ES-I3 (cell line): ENCODE results near the gene MRPL46.
"Not testable (repeated sequence)": the region's sequence is repeated elsewhere in the genome, so short reads cannot be mapped to it uniquely, and the experiment has no call there.

Experiments used
- H3K36me3 ChIP-seq: 2 replicates; pipeline ENCODE4 v1.6.1; 2013; ENCODE audit warnings: mild to moderate bottlenecking, low read length, control low read depth, moderate library complexity; ENCODE audit not compliant: insufficient read depth
- H3K4me1 ChIP-seq: 2 replicates; pipeline ENCODE4 v1.6.1; 2013; ENCODE audit warnings: mild to moderate bottlenecking, control low read depth, low read length; ENCODE audit not compliant: insufficient read depth
- H3K9ac ChIP-seq: 2 replicates; pipeline ENCODE4 v1.6.1; 2013; ENCODE audit warnings: low read depth, mild to moderate bottlenecking, low read length, moderate library complexity
- H3K9me3 ChIP-seq: 2 replicates; pipeline ENCODE4 v1.6.1; 2013; ENCODE audit warnings: mild to moderate bottlenecking, low read length, moderate library complexity; ENCODE audit not compliant: control insufficient read depth, insufficient read depth

The MRPL46 gene

GRCh38 chr15:88447206-88447605 lies 20.0 kb downstream of the MRPL46 start:
- H3K9ac ChIP-seq, result no peak overlapping the region
- H3K4me1 ChIP-seq, result no peaks in the 10 kb centered on the region
- H3K9me3 ChIP-seq, result no peaks in the 10 kb centered on the region
- H3K36me3 ChIP-seq, result no peaks in the 10 kb centered on the region

- no peaks in the 10 kb centered on the region for H3K36me3 ChIP-seq
- H3K4me1 ChIP-seq, result no peaks in the 10 kb centered on the region
- H3K9ac ChIP-seq, result no peak overlapping the region
- H3K9me3 ChIP-seq, result no peaks in the 10 kb centered on the region
Observed at GRCh38 chr15:88441076-88441730, 26.0 kb downstream of the MRPL46 start.

- Histone ChIP-seq H3K4me1 (no peaks in the 10 kb centered on the region), H3K9me3 (no peaks in the 10 kb centered on the region), H3K9ac (no peak overlapping the region), H3K36me3 (no peaks in the 10 kb centered on the region)
Observed at GRCh38 chr15:88440021-88440420, 27.2 kb downstream of the MRPL46 start.

- H3K36me3 ChIP-seq, result no peaks in the 10 kb centered on the region
- peaks cover 6% of the 10 kb centered on the region for H3K4me1 ChIP-seq
- no peaks in the 10 kb centered on the region for H3K9me3 ChIP-seq
- no peak overlapping the region for H3K9ac ChIP-seq
Observed at GRCh38 chr15:88438181-88438580, 29.0 kb downstream of the MRPL46 start.

- H3K4me1 ChIP-seq, H3K9me3 ChIP-seq, H3K9ac ChIP-seq, H3K36me3 ChIP-seq: not testable (repeated sequence)
Observed at GRCh38 chr15:88434106-88434505, 33.1 kb downstream of the MRPL46 start.

GRCh38 chr15:88433046-88433685 lies 34.0 kb downstream of the MRPL46 start:
- H3K36me3 ChIP-seq, result no peaks in the 10 kb centered on the region
- H3K4me1 ChIP-seq, result peaks cover 6% of the 10 kb centered on the region
- no peak overlapping the region for H3K9ac ChIP-seq
- H3K9me3 ChIP-seq, result no peaks in the 10 kb centered on the region

- H3K9me3 ChIP-seq, result no peaks in the 10 kb centered on the region
- H3K36me3 ChIP-seq, result no peaks in the 10 kb centered on the region
- H3K4me1 ChIP-seq, result peaks cover 6% of the 10 kb centered on the region
- H3K9ac ChIP-seq, result no peak overlapping the region
Observed at GRCh38 chr15:88431441-88431840, 35.7 kb downstream of the MRPL46 start.

GRCh38 chr15:88430051-88430450 lies 37.1 kb downstream of the MRPL46 start:
- Histone ChIP-seq H3K9me3 (no peaks in the 10 kb centered on the region), H3K4me1 (peaks cover 6% of the 10 kb centered on the region), H3K36me3 (no peaks in the 10 kb centered on the region), H3K9ac (no peak overlapping the region)

GRCh38 chr15:88428805-88429605 lies 38.2 kb downstream of the MRPL46 start:
- Histone ChIP-seq H3K9ac (no peak overlapping the region), H3K36me3 (no peaks in the 10 kb centered on the region), H3K4me1 (peaks cover 6% of the 10 kb centered on the region), H3K9me3 (no peaks in the 10 kb centered on the region)

- Histone ChIP-seq H3K36me3 (no peaks in the 10 kb centered on the region), H3K4me1 (no peaks in the 10 kb centered on the region), H3K9me3 (no peaks in the 10 kb centered on the region), H3K9ac (no peak overlapping the region)
Observed at GRCh38 chr15:88428053-88428452, 39.1 kb downstream of the MRPL46 start.

- H3K9me3 ChIP-seq, result no peaks in the 10 kb centered on the region
- H3K9ac ChIP-seq, result no peak overlapping the region
- H3K4me1 ChIP-seq, result no peaks in the 10 kb centered on the region
- no peaks in the 10 kb centered on the region for H3K36me3 ChIP-seq
Observed at GRCh38 chr15:88426304-88426703, 40.9 kb downstream of the MRPL46 start.

GRCh38 chr15:88423331-88423730 lies 43.9 kb downstream of the MRPL46 start:
- no peaks in the 10 kb centered on the region for H3K9me3 ChIP-seq
- H3K4me1 ChIP-seq, result no peaks in the 10 kb centered on the region
- no peak overlapping the region for H3K9ac ChIP-seq
- H3K36me3 ChIP-seq, result no peaks in the 10 kb centered on the region

GRCh38 chr15:88419830-88420229 lies 47.4 kb downstream of the MRPL46 start:
- H3K9ac ChIP-seq, result no peak overlapping the region
- H3K4me1 ChIP-seq, result no peaks in the 10 kb centered on the region
- no peaks in the 10 kb centered on the region for H3K9me3 ChIP-seq
- no peaks in the 10 kb centered on the region for H3K36me3 ChIP-seq
